Esophagus squamous epithelium (tissue), 4 donors: ENCODE data around the gene NEU4.

Source experiments
- CTCF ChIP-seq, 6 experiments: fragments of 450-650 bp in 4 of 6; fragments of 200-600 bp in 2 of 6; sonication (generic) in 2 of 6; IDR thresholded peaks; one replicate each; pipeline ENCODE4 v1.5.1; 2016 to 2019; ENCODE audit warnings: antibody characterized with exemption in 6 of 6, mild to moderate bottlenecking in 4 of 6, moderate library complexity in 4 of 6
- POLR2A ChIP-seq, 4 donors: fragments of 450-650 bp; IDR thresholded peaks; one replicate each; pipeline ENCODE4 v1.6.1; 2017; ENCODE audit warnings: antibody characterized with exemption in 4 of 4, mild to moderate bottlenecking in 4 of 4, moderate library complexity in 3 of 4

- no peak for TF ChIP-seq CTCF (IDR thresholded peaks at IDR 0.05)
- TF ChIP-seq POLR2A (IDR thresholded peaks at IDR 0.05): no peak
Measured at GRCh38 chr2:241857041-241857541, 48.1 kb downstream of the NEU4 start.
